Vagina (tissue), 2 donors: ENCODE measurements around the gene MASTL.
"Not testable (repeated sequence)": the region's sequence is repeated elsewhere in the genome, so short reads cannot be mapped to it uniquely, and the experiment has no call there.

Source experiments
- CTCF ChIP-seq, 3 experiments: fragments of 450-650 bp in 2 of 3; fragments of 200-600 bp in 1 of 3; sonication (generic) in 1 of 3; IDR thresholded peaks; one replicate each; pipeline ENCODE4 v1.5.1; 2017 to 2019; ENCODE audit warnings: antibody characterized with exemption in 3 of 3, mild to moderate bottlenecking in 2 of 3, moderate library complexity in 2 of 3
- POLR2AphosphoS5 ChIP-seq, 2 donors: sonication (generic); formaldehyde crosslinking; IDR thresholded peaks; one replicate each; pipeline ENCODE4 v1.9.0; 2017; ENCODE audit warnings: antibody characterized with exemption in 2 of 2, mild to moderate bottlenecking in 2 of 2, low read depth in 1 of 2; ENCODE audit not compliant: insufficient read depth in 1 of 2

DNA sequence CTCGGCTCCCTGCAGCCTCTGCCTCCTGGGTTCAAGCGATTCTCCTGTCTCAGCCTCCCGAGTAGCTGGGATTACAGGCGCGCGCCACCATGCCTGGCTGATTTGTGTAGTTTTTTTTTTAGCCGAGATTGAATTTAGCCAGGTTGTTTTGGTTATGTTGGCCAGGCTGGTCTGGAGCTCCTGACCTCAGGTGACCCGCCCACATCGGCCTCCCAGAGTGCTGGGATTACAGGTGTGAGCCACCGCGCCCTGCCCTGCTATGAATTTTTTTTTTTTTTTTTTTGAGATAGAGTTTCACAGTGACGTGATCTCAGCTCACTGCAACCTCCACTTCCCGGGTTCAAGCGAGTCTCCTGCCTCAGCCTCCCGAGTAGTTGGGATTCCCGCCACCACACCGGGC, 1.4 kb downstream of the MASTL start:
- TF ChIP-seq POLR2AphosphoS5 (IDR thresholded peaks at IDR 0.05; ENCODE audit: insufficient read depth in 1 of 2, low read depth in 1 of 2); CTCF (IDR thresholded peaks at IDR 0.05): not testable (repeated sequence)
